Right lobe of liver (tissue), 4 donors: ENCODE results near the gene BCL2L15.

Experiments used
- CTCF ChIP-seq, 4 donors: fragments of 200-600 bp in 3 of 4; fragments of 450-650 bp in 1 of 4; IDR thresholded peaks; one replicate each; pipeline versions ENCODE4 v1.5.1 to v1.8.0; 2016 to 2022; ENCODE audit warnings: antibody characterized with exemption in 4 of 4, mild to moderate bottlenecking in 2 of 4
- POLR2A ChIP-seq: fragments of 450-650 bp; IDR thresholded peaks from one replicate; pipeline ENCODE4 v1.6.1; 2017; ENCODE audit warnings: antibody characterized with exemption, mild to moderate bottlenecking
- donor health status: DM: no; HTN: no; CAD: no.
- donor health status: DM: no; HTN: no; CAD: no.
- donor health status: DM: no; HTN: yes; CAD: no.

- TF ChIP-seq CTCF (IDR thresholded peaks at IDR 0.05) (no peak), POLR2A (no peak)
Observed at GRCh38 chr1:113868387-113869083, 18.8 kb downstream of the BCL2L15 start.
